ENCODE results near the gene YTHDC1. TPM values are rescaled to one million over a fixed set of nuclear protein-coding genes. Genes with fewer than 3 reads are reported as not detected.

Gene YTHDC1
- total and polyA plus RNA-seq, 2 of the 8 experiments (the other 6 are each of a cell fraction or from before 2014, with no cell fraction given) = 25.7 to 89.5 TPM

DNA sequence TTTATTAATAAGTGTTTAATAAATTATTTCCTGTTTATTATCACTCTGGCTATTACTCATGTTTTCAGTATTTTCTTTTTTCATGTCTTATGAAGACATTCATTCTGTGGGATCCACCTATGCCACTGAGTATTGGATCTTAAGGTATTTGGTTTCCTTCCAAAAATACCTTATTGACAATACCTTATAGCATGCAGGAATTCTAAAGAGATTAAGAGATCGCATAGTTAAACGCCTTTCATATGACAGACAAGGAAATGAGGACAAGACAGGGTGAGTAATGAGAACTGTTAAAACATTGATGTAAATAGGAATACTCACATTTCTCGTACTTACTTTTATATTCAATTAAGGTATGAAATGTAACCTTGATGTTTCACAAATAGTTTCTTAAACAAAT lies 66.2 kb downstream of the YTHDC1 start:
- DNase-seq (ENCODE audit: low read depth in 1 of 2, low spot score in 2 of 2) (no peak), FAIRE-seq (no peak)
- H3K4me1 ChIP-seq (replicated peaks in 1 of 4; ENCODE audit: control insufficient read depth in 3 of 4, insufficient read depth in 4 of 4, low read length in 3 of 4) = peaks cover 0 to 2% (median 0%) of the 10 kb centered on the region in 4 experiments; a peak in 1 of 7 replicates
- H3K79me2 ChIP-seq (ENCODE audit: control insufficient read depth in 1 of 2, insufficient read depth in 2 of 2, low read length in 2 of 2) = no peaks in the 10 kb centered on the region
- H3K23ac ChIP-seq (ENCODE audit: insufficient read length) = no peak overlapping the region
- no peak overlapping the region for H4K8ac ChIP-seq (ENCODE audit: extremely low read depth, insufficient read depth, low read length)
- no peak overlapping the region for H3K18ac ChIP-seq (ENCODE audit: extremely low read depth, low read length)
- no peak overlapping the region for H4K91ac ChIP-seq (replicated peaks; ENCODE audit: insufficient read length, low read length)
- H3K9me3 ChIP-seq (ENCODE audit: insufficient read depth in 2 of 2, low read depth in 1 of 2, low read length in 1 of 2) = no peaks in the 10 kb centered on the region
- H4K5ac ChIP-seq (ENCODE audit: insufficient read length, low read depth, low read length) = no peak overlapping the region
- no peaks in the 10 kb centered on the region for H3K27me3 ChIP-seq (replicated peaks in 1 of 4; ENCODE audit: control insufficient read depth in 3 of 4, extremely low read depth in 1 of 4, insufficient read depth in 3 of 4, low read length in 3 of 4)
- ChIA-PET CTCF (ENCODE audit: partially characterized antibody) (no interaction called here), POLR2A (ENCODE audit: partially characterized antibody) (no interaction called here)
- no peaks in the 10 kb centered on the region for H3K79me1 ChIP-seq (ENCODE audit: low read depth, low read length)
- H3K27ac ChIP-seq (ENCODE audit: low read depth, low read length) = no peak overlapping the region
- H3K23me2 ChIP-seq (ENCODE audit: low read depth, low read length) = no peaks in the 10 kb centered on the region
- H2BK15ac ChIP-seq (ENCODE audit: low read length) = no peak overlapping the region
- no peak overlapping the region for H3K4me2 ChIP-seq (ENCODE audit: insufficient read depth in 1 of 2, low read depth in 2 of 2, low read length in 2 of 2)
- H2AK5ac ChIP-seq (ENCODE audit: low read depth, low read length) = no peak overlapping the region
- no peak overlapping the region for H3K4me3 ChIP-seq (ENCODE audit: extremely low read depth in 1 of 4, insufficient read depth in 2 of 4, low read depth in 3 of 4, low read length in 4 of 4)
- H3K4ac ChIP-seq (replicated peaks; ENCODE audit: insufficient read length, low read depth, low read length) = no peak overlapping the region
- 88% methylated on average over 3 of the region's 3 CpGs; no CpG with 5 or more reads in 1 of the 2 experiments for WGBS, 2 experiments (ENCODE audit: extremely low coverage in 1 of 2, insufficient coverage in 1 of 2, insufficient read length in 1 of 2, insufficient replicate concordance in 2 of 2, low coverage in 1 of 2, low lambda C conversion rate in 2 of 2, missing lambda C conversion rate in 1 of 2)
- no peak overlapping the region for H3K9ac ChIP-seq (replicated peaks in 1 of 4; ENCODE audit: extremely low read depth in 1 of 4, low read depth in 3 of 4, low read length in 3 of 4)
- H3K36me3 ChIP-seq (ENCODE audit: control insufficient read depth in 2 of 4, insufficient read depth in 4 of 4, low read length in 3 of 4) = no peaks in the 10 kb centered on the region
- no peak overlapping the region for H2BK12ac ChIP-seq (ENCODE audit: low read depth, low read length)
- no peak overlapping the region for H2BK20ac ChIP-seq (ENCODE audit: low read length)
- H2BK120ac ChIP-seq (replicated peaks; ENCODE audit: low read depth, low read length) = no peak overlapping the region
- H4K20me1 ChIP-seq (replicated peaks in 1 of 2; ENCODE audit: control insufficient read depth in 1 of 2, insufficient read depth in 2 of 2, low read length in 2 of 2) = no peaks in the 10 kb centered on the region
- no peak overlapping the region for H2BK5ac ChIP-seq (ENCODE audit: low read depth, low read length)
- no peak overlapping the region for H3K14ac ChIP-seq (ENCODE audit: insufficient read length)
- TF ChIP-seq BACH1 (IDR thresholded peaks at IDR 0.05; ENCODE audit: low read length) (no peak), ASH2L (IDR thresholded peaks at IDR 0.05; ENCODE audit: low read length) (no peak), YY1 (IDR thresholded peaks at IDR 0.05; ENCODE audit: low read depth, low read length) (no peak), TAF7 (optimal IDR thresholded peaks at IDR 0.05; ENCODE audit: borderline replicate concordance, low read depth, low read length) (no peak)
- TF ChIP-seq, protein P1, sequence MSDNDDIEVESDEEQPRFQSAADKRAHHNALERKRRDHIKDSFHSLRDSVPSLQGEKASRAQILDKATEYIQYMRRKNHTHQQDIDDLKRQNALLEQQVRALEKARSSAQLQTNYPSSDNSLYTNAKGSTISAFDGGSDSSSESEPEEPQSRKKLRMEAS (IDR thresholded peaks at IDR 0.05) = no peak
- no peak overlapping the region for H2AFZ ChIP-seq (ENCODE audit: low read length)
- H3K56ac ChIP-seq (replicated peaks; ENCODE audit: insufficient read length, low read depth, low read length) = no peak overlapping the region

Data from H1 (cell line).